Sigmoid colon (tissue), 7 donors: Measurements from ENCODE around the gene TUBB4A. TPM values are rescaled to one million over a fixed set of nuclear protein-coding genes. Genes with fewer than 3 reads are reported as not detected.

Source experiments
- DNase-seq: peaks from one replicate; pipeline ENCODE4 v3.0.0-alpha.2; 2019
- H3K27ac ChIP-seq, 4 donors: fragments of 200-600 bp; sonication (generic); one replicate each; pipeline ENCODE4 v1.5.1; 2016 to 2019; ENCODE audit warnings: mild to moderate bottlenecking in 1 of 4
- H3K27me3 ChIP-seq, 3 donors: fragments of 200-600 bp; sonication (generic); one replicate each; pipeline ENCODE4 v1.5.1; 2019; ENCODE audit warnings: mild to moderate bottlenecking in 1 of 3
- H3K36me3 ChIP-seq, 4 donors: fragments of 200-600 bp; sonication (generic); one replicate each; pipeline ENCODE4 v1.5.1; 2016 to 2019
- H3K4me1 ChIP-seq, 4 donors: fragments of 200-600 bp; sonication (generic); one replicate each; pipeline ENCODE4 v1.5.1; 2017 to 2019
- H3K4me3 ChIP-seq, 4 donors: fragments of 200-600 bp; sonication (generic); one replicate each; pipeline ENCODE4 v1.5.1; 2017 to 2019; ENCODE audit warnings: mild to moderate bottlenecking in 2 of 4, moderate library complexity in 1 of 4
- H3K9me3 ChIP-seq, 4 donors: fragments of 200-600 bp in 3 of 4; sonication (generic) in 3 of 4; one replicate each; pipeline versions ENCODE4 v1.5.1 to v1.6.1; 2013 to 2019
- CTCF ChIP-seq, 4 experiments: fragments of 450-650 bp in 3 of 4; fragments of 200-600 bp in 1 of 4; IDR thresholded peaks; one replicate each; pipeline ENCODE4 v1.5.1; 2016 to 2019; ENCODE audit warnings: antibody characterized with exemption in 4 of 4, mild to moderate bottlenecking in 3 of 4, moderate library complexity in 2 of 4
- EP300 ChIP-seq, 4 donors: sonication (generic); formaldehyde crosslinking; IDR thresholded peaks; one replicate each; pipeline ENCODE4 v1.6.1; 2017; ENCODE audit warnings: antibody characterized with exemption in 4 of 4
- POLR2A ChIP-seq, 2 donors: fragments of 450-650 bp; IDR thresholded peaks; one replicate each; pipeline ENCODE4 v1.6.1; 2016; ENCODE audit warnings: antibody characterized with exemption in 2 of 2, mild to moderate bottlenecking in 2 of 2, moderate library complexity in 2 of 2
- POLR2AphosphoS5 ChIP-seq, 4 donors: sonication (generic); formaldehyde crosslinking; IDR thresholded peaks; one replicate each; pipeline ENCODE4 v1.6.1; 2017; ENCODE audit warnings: antibody characterized with exemption in 4 of 4
- WGBS, 2 donors: extraction: QIAGEN DNeasy Blood & Tissue Kit; methylation state at CpG; one replicate each; pipeline ENCODE4 v1.1.7; 2013; 5-methylcytosine and 5-hydroxymethylcytosine counted together
- intact Hi-C: fragments of 100-400 bp; cut with DNase I; formaldehyde crosslinking; loops from one replicate; pipeline ENCODE4 v1.15.1; 2023
- polyA plus RNA-seq, 3 donors: library from polyadenylated mRNA; stranded (reverse); fragments of 200-250 nt; gene quantifications; one replicate each; pipeline ENCODE4 v1.2.3, GENCODE V29; 2013
- total RNA-seq, 4 donors: library from RNA; depleted of rRNA; stranded (reverse); fragments of >200 nt; gene quantifications; one replicate each; pipeline ENCODE4 v1.1.0, GENCODE V29; 2016
- donor health status: healthy with polysubstance abuse.
- donor health status: Bipolar disorder and iron deficiency.
- donor health status: healthy.

Gene TUBB4A
- total and polyA plus RNA-seq, 7 donors = under 0.01 to 6.1 (median 2.4) TPM; not detected in 1

GRCh38 chr19:6500837-6501739 lies 1.0 kb downstream of the TUBB4A start:
- no peak for TF ChIP-seq EP300 (IDR thresholded peaks at IDR 0.05)
- TF ChIP-seq CTCF (IDR thresholded peaks at IDR 0.05) = no peak
- no peak for TF ChIP-seq POLR2AphosphoS5 (IDR thresholded peaks at IDR 0.05)
- TF ChIP-seq POLR2A (IDR thresholded peaks at IDR 0.05) = no peak
- Histone ChIP-seq H3K36me3 (no peaks in the 10 kb centered on the region), H3K9me3 (no peaks in the 10 kb centered on the region), H3K4me1 (peaks cover 0 to 13% (median 13%) of the 10 kb centered on the region in 4 donors), H3K27ac (no peak overlapping the region), H3K4me3 (peak overlapping the region in 2 of 4 donors; percentile 30 to 43), H3K27me3 (peaks cover 18 to 44% (median 24%) of the 10 kb centered on the region in 3 donors)
- DNase-seq = no peak
- WGBS, 2 donors = 59 to 67% methylated on average over 24 of the region's 24 CpGs
- intact Hi-C loops = no loop called here

DNA sequence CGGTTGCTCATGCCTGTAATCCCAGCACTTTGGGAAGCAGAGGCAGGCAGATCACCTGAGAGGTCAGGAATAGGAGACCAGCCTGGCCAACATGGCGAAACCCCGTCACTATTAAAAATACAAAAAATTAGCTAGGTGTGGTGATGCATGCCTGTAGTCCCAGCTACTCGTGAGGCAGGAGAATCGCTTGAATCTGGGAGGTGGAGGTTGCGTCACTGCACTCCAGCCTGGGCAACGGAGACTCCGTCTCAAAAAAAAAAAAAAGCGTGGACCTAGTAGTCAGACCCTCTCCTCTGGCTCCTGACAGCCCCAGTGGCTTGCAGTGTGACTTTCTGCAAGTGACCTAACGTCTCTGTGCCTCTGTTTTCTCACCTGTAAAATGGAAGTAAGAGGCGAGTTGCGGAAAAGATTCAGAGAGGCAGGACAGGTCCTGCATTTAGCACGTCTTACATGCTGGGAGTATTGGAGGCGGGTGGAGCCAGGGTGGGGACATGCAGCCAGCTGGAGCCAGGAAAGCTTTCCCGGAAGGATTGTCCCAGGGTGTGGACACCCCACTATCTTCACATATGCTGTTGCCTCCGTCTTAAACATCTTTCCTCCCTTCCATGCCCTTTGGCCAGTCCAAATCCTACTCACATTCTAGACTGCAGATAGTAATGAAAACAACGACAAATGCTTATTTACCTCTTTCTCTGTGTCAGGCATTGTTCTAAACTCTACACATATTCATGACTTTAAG lies 2.9 kb downstream of the TUBB4A start:
- Histone ChIP-seq H3K36me3 (no peaks in the 10 kb centered on the region), H3K27ac (no peak overlapping the region), H3K4me1 (peaks cover 0 to 13% (median 13%) of the 10 kb centered on the region in 4 donors), H3K4me3 (no peak overlapping the region), H3K9me3 (no peaks in the 10 kb centered on the region), H3K27me3 (peaks cover 18 to 40% (median 24%) of the 10 kb centered on the region in 3 donors)
- intact Hi-C loops = no loop called here
- TF ChIP-seq POLR2AphosphoS5 (IDR thresholded peaks at IDR 0.05) (no peak), POLR2A (IDR thresholded peaks at IDR 0.05) (no peak), EP300 (IDR thresholded peaks at IDR 0.05) (no peak), CTCF (IDR thresholded peaks at IDR 0.05) (no peak)
- WGBS, 2 donors = 39 to 75% methylated on average over 17 of the region's 17 CpGs
- DNase-seq = no peak

DNA sequence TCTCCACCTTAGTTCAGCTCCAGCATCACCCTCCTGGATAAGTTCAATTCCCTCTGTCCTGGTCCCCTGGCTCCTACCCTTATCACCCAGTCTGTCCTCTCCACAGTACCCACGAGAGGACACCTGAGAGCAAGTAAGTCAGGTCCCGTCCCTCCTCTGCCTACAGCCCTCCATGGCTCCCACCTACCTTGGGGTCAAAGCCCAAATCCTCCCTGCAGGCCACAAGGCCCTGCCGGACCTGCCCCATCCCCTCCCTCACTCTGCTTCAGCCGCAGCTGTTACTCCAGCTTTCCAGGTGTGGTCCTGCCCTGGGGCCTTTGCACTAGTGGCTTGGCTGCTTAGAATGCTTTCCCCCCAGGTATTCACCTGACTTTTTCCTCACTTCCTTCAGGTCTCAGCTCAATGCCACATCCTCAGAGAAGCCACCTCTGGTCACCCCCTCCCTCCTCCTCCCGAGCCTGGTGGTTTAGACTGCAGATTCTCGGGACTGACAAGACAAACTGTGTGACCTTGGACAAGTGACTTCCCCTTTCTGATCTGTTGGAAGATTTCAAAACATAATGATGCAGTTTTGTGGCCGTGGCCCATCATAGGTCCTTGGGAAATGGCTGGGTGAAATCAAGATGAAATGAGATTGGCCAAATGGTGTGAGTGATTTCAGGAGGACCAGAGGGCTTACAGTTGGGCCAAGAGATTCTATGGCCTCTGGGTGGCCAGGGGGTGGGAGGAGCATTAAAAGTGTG lies 3.6 kb downstream of the TUBB4A start:
- H3K36me3 ChIP-seq = no peaks in the 10 kb centered on the region
- peaks cover 18 to 34% (median 24%) of the 10 kb centered on the region in 3 donors for H3K27me3 ChIP-seq
- intact Hi-C loops = no loop called here
- no peak for TF ChIP-seq CTCF (IDR thresholded peaks at IDR 0.05)
- no peak for TF ChIP-seq EP300 (IDR thresholded peaks at IDR 0.05)
- TF ChIP-seq POLR2AphosphoS5 (IDR thresholded peaks at IDR 0.05) = no peak
- no peak for TF ChIP-seq POLR2A (IDR thresholded peaks at IDR 0.05)
- no peak for DNase-seq
- H3K4me1 ChIP-seq = peaks cover 0 to 13% (median 13%) of the 10 kb centered on the region in 4 donors
- no peaks in the 10 kb centered on the region for H3K9me3 ChIP-seq
- 53 to 71% methylated on average over 7 of the region's 7 CpGs for WGBS, 2 donors
- no peak overlapping the region for H3K4me3 ChIP-seq
- no peak overlapping the region for H3K27ac ChIP-seq

DNA sequence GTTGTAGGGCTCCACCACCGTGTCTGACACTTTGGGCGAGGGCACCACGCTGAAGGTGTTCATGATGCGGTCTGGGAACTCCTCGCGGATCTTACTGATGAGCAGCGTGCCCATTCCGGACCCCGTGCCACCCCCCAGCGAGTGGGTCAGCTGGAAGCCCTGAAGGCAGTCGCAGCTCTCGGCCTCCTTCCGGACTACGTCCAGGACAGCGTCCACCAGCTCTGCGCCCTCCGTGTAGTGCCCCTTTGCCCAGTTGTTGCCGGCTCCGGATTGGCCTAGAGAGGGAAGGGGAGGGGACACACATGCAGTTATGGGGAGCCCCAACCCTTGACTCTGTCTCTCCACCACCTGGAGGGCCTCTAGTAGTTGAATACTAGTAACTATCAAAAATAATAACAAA lies 6.2 kb downstream of the TUBB4A start:
- TF ChIP-seq EP300 (IDR thresholded peaks at IDR 0.05) (no peak), CTCF (IDR thresholded peaks at IDR 0.05) (no peak), POLR2AphosphoS5 (IDR thresholded peaks at IDR 0.05) (no peak), POLR2A (IDR thresholded peaks at IDR 0.05) (no peak)
- Histone ChIP-seq H3K27ac (no peak overlapping the region), H3K9me3 (peaks cover 0 to 6% (median 4%) of the 10 kb centered on the region in 4 donors), H3K4me3 (no peak overlapping the region), H3K36me3 (no peaks in the 10 kb centered on the region), H3K4me1 (no peaks in the 10 kb centered on the region), H3K27me3 (peaks cover 0 to 8% (median 4%) of the 10 kb centered on the region in 3 donors)
- 94 to 97% methylated on average over 19 of the region's 19 CpGs for WGBS, 2 donors
- DNase-seq = no peak
- intact Hi-C loops = no loop called here
